Mesangial cell (primary cell): Measurements from ENCODE around the gene IFT80. TPM values are rescaled to one million over a fixed set of nuclear protein-coding genes. Genes with fewer than 3 reads are reported as not detected.

Experiments
- total RNA-seq: library from RNA; depleted of rRNA; stranded (reverse); fragments of >200 nt; gene quantifications from 2 replicates; pipeline ENCODE4 v1.2.3, GENCODE V29; 2015

The IFT80 gene
- total RNA-seq: 14.0 and 21.2 TPM in 2 replicates

GRCh38 chr3:160399125-160400029, at the start of gene IFT80, which contains the start of gene SMC4:
TSS of gene IFT80 (minus strand) at chr3:160399225. CDS start at chr3:160384600, 14,625 bp downstream.
TSS of gene SMC4 (plus strand) at chr3:160399650. CDS start at chr3:160400827, 1,177 bp downstream.

GRCh38 chr3:160225176-160226025, 173.6 kb downstream of the IFT80 start, which contains the start of gene C3orf80:
TSS of gene C3orf80 (plus strand) at chr3:160225422. CDS start at chr3:160225636, 214 bp downstream.

Other genes starting within 250 kb of the IFT80 start
- 0.33 TPM in 1 of 2 replicates, not detected in the other for gene C3orf80, start 173.8 kb downstream of the IFT80 start, total RNA-seq
- gene SMC4, start 425 bp upstream of the IFT80 start, total RNA-seq: 17.9 and 97.6 TPM in 2 replicates
- 15.0 and 46.3 TPM in 2 replicates for gene TRIM59, start 50.6 kb upstream of the IFT80 start, total RNA-seq
- gene KPNA4, start 166.3 kb upstream of the IFT80 start, total RNA-seq: 15.6 and 20.9 TPM in 2 replicates